Kidney (tissue), 14 donors: ENCODE measurements around the gene DNAH3. TPM values are rescaled to one million over a fixed set of nuclear protein-coding genes. Genes with fewer than 3 reads are reported as not detected.

Experiments used
- DNase-seq, 5 donors: peaks; one replicate each; pipeline ENCODE4 v3.0.0-alpha.2; 2013 to 2020
- FAIRE-seq: peaks from 2 replicates; lab custom pipeline; 2012; peaks lifted over from hg19 to GRCh38; lab: Jason Lieb, UNC
- H3K27ac ChIP-seq, 2 donors: one replicate each; pipeline ENCODE4 v1.7.0; 2013; ENCODE audit warnings: low read depth in 2 of 2, low read length in 2 of 2, inconsistent platforms in 1 of 2
- H3K27me3 ChIP-seq: one replicate; pipeline ENCODE4 v1.7.1; 2013; ENCODE audit warnings: low read length, inconsistent platforms; ENCODE audit not compliant: control insufficient read depth, insufficient read depth
- H3K36me3 ChIP-seq, 3 donors: one replicate each; pipeline versions ENCODE4 v1.7.0 to v1.7.1; 2013; ENCODE audit warnings: low read length in 3 of 3, control low read depth in 1 of 3, inconsistent platforms in 1 of 3; ENCODE audit not compliant: insufficient read depth in 3 of 3, control insufficient read depth in 2 of 3
- H3K4me1 ChIP-seq, 3 donors: one replicate each; pipeline versions ENCODE4 v1.7.0 to v1.7.1; 2013; ENCODE audit warnings: low read length in 3 of 3, inconsistent platforms in 1 of 3, low read depth in 1 of 3; ENCODE audit not compliant: control insufficient read depth in 2 of 3, insufficient read depth in 2 of 3
- H3K4me3 ChIP-seq, 3 donors: one replicate each; pipeline versions ENCODE4 v1.7.0 to v1.8.1; 2013; ENCODE audit warnings: low read length in 3 of 3, control low read depth in 1 of 3, inconsistent platforms in 1 of 3
- H3K9ac ChIP-seq, 3 donors: one replicate each; pipeline versions ENCODE4 v1.7.0 to v1.7.1; 2013; ENCODE audit warnings: low read length in 3 of 3, control low read depth in 1 of 3, inconsistent platforms in 1 of 3
- H3K9me3 ChIP-seq, 3 donors: one replicate each; pipeline versions ENCODE4 v1.7.0 to v1.7.1; 2013; ENCODE audit warnings: low read length in 3 of 3, control low read depth in 1 of 3, inconsistent platforms in 1 of 3; ENCODE audit not compliant: control insufficient read depth in 2 of 3, insufficient read depth in 1 of 3
- intact Hi-C: fragments of 100-400 bp; cut with DNase I; formaldehyde crosslinking; loops from one replicate; pipeline ENCODE4 v1.11.1; 2022
- polyA plus RNA-seq: library from polyadenylated mRNA; stranded (reverse); fragments of 350-450 nt; fragmentation: Illumina TruSeq; extraction: RNeasy Lipid Tissue Mini Kit (QIAGEN cat#74804); gene quantifications from one replicate; pipeline ENCODE4 v1.2.3, GENCODE V29; 2014; ENCODE audit warnings: low read depth, low replicate concordance; ENCODE audit not compliant: insufficient read depth
- total RNA-seq: library from RNA; stranded (reverse); fragmentation: NEBNext Ultra II Directional; extraction: Animal tissue kit (Norgen Biotek cat#: 25700); gene quantifications from one replicate; pipeline ENCODE4 v1.2.1, GENCODE V29; 2021
- TF ChIP-seq, protein P1 (sequence below): IDR thresholded peaks from 3 replicates; pipeline ENCODE4 v1.5.1; 2012; ENCODE audit warnings: mild to moderate bottlenecking, moderate library complexity, borderline replicate concordance; ENCODE audit not compliant: insufficient read depth; ENCODE audit errors: extremely low read depth
- donor health status: control.
- donor health status: control.
- donor health status: control.
- donor health status: control.
- donor health status: control.
- donor health status: DM: yes; HTN: yes; CAD: no.
- donor health status: Normal renal cell carcinoma (clear cell type).

DNAH3 gene
- total and polyA plus RNA-seq, 2 donors from 2014 or later: 0.19 to 0.57 TPM

DNA sequence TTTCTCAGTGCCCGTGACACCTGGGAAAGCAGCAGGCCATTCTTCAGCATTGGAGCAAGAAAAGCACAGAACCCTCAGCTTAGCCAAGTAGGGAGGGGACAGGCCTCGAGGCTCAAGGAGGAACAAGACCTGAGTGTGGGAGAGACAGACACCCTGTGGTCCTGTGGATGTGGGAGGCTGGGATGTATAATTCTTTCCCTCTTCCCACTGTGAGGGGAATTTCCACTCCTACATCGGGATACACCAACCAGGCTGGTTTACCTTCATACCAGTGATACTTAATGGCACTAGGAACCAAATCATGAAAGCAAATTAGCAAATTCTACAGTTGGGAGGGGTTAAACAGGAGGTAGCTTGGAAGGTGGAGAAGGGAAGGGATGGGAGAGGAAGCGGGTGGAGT, 208.4 kb downstream of the DNAH3 start:
- Histone ChIP-seq H3K27me3 (no peaks in the 10 kb centered on the region), H3K9me3 (no peaks in the 10 kb centered on the region), H3K27ac (no peak overlapping the region), H3K4me3 (no peak overlapping the region), H3K9ac (no peak overlapping the region), H3K36me3 (no peaks in the 10 kb centered on the region), H3K4me1 (no peaks in the 10 kb centered on the region)
- FAIRE-seq (no peak), DNase-seq (no peak)
- intact Hi-C loops: no loop called here
- TF ChIP-seq, protein P1, sequence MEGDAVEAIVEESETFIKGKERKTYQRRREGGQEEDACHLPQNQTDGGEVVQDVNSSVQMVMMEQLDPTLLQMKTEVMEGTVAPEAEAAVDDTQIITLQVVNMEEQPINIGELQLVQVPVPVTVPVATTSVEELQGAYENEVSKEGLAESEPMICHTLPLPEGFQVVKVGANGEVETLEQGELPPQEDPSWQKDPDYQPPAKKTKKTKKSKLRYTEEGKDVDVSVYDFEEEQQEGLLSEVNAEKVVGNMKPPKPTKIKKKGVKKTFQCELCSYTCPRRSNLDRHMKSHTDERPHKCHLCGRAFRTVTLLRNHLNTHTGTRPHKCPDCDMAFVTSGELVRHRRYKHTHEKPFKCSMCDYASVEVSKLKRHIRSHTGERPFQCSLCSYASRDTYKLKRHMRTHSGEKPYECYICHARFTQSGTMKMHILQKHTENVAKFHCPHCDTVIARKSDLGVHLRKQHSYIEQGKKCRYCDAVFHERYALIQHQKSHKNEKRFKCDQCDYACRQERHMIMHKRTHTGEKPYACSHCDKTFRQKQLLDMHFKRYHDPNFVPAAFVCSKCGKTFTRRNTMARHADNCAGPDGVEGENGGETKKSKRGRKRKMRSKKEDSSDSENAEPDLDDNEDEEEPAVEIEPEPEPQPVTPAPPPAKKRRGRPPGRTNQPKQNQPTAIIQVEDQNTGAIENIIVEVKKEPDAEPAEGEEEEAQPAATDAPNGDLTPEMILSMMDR: no peak

DNA sequence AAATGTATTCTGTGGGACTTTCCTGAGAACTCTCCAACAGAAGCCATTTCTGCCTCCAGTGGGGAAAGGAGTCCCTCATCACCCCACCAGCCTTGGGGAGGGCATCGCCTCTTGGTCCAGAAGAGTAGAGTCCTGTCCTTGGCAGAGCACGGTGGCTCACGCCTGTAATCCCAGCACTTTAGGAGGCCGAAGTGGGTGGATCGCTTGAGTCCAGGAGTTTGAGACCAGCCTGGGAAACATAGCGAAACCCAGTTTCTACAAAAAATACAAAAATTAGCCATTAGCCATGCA, 209.1 kb downstream of the DNAH3 start:
- no peaks in the 10 kb centered on the region for H3K27me3 ChIP-seq
- no peak overlapping the region for H3K9ac ChIP-seq
- no peak for FAIRE-seq

DNA sequence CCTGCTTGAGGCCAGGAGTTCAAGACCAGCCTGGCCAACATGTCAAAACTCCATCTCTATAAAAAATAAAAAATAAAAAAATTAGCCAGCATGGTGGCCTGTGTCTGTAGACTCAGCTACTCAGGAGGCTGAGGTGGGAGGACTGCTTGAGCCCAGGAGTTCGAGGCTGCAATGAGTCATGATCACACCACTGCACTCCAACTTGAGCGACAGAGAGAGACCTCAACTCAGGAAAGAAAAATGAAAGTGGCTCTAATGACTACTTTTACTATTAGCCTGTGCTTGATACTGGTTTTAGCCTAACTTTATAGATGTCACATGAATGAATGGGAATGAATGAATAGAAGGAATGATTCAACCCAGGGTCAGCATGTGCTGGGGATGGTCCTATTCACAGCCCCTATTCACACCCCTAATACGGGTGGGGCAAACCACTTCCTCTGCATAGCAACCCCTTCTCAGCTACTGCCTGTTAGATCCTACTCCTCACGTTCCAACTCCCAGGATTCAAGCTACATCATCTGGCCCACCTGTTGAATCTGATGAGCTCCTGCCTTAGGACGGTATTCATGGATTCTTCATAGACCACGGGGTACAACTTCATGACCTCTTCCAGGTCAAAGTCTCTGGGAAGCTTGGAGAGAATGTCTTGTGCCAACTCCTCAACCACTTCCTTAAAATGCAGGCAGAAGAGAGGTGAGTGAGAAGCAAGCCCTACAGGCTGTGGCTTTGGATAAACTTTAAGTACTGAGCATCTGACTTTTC, 209.6 kb downstream of the DNAH3 start:
- TF ChIP-seq, protein P1: no peak
- H3K27me3 ChIP-seq: no peaks in the 10 kb centered on the region
- no peak overlapping the region for H3K27ac ChIP-seq
- no peak overlapping the region for H3K9ac ChIP-seq
- H3K9me3 ChIP-seq: no peaks in the 10 kb centered on the region
- H3K36me3 ChIP-seq: no peaks in the 10 kb centered on the region
- intact Hi-C loops: no loop called here
- H3K4me1 ChIP-seq: no peaks in the 10 kb centered on the region
- no peak for DNase-seq
- H3K4me3 ChIP-seq: no peak overlapping the region
- no peak for FAIRE-seq

More for the DNA sequence above, 209.1 kb downstream of the DNAH3 start:
- intact Hi-C loops: no loop called here
- Histone ChIP-seq H3K4me1 (no peaks in the 10 kb centered on the region), H3K27ac (no peak overlapping the region), H3K36me3 (no peaks in the 10 kb centered on the region), H3K9me3 (no peaks in the 10 kb centered on the region), H3K4me3 (no peak overlapping the region)
- no peak for DNase-seq
- TF ChIP-seq, protein P1: no peak

DNA sequence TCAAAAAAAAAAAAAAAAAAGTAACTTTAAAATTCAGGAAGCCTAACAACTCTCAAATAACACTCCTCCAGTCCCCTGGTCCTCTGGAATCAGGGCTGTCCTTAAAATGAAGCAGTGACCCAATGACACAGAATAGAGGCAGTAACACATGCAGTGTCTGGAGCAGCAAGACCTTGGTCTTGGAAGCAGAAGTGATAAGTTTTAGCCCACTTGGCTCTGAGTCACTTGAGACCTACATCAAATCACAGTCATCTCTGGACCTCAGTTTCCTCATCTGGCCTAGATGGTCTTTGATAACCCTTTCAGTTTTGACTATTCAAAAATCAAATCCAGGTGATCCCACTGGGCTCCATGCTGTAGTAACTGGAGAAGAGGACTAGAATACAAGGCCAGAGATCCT, 211.0 kb downstream of the DNAH3 start:
- H3K36me3 ChIP-seq: no peaks in the 10 kb centered on the region
- no peaks in the 10 kb centered on the region for H3K4me1 ChIP-seq
- no peak overlapping the region for H3K27ac ChIP-seq
- H3K9ac ChIP-seq: no peak overlapping the region
- DNase-seq: no peak
- TF ChIP-seq, protein P1: no peak
- intact Hi-C loops: no loop called here
- H3K9me3 ChIP-seq: no peaks in the 10 kb centered on the region
- H3K4me3 ChIP-seq: no peak overlapping the region
- no peak for FAIRE-seq
- no peaks in the 10 kb centered on the region for H3K27me3 ChIP-seq
